Tibial nerve (tissue), 4 donors: ENCODE measurements around the gene FAM83B.

ENCODE experiments used
- CTCF ChIP-seq, 5 experiments: fragments of 200-600 bp in 3 of 5; fragments of 450-650 bp in 2 of 5; sonication (generic) in 3 of 5; IDR thresholded peaks; one replicate each; pipeline ENCODE4 v1.5.1; 2016 to 2019; ENCODE audit warnings: antibody characterized with exemption in 5 of 5, mild to moderate bottlenecking in 3 of 5, moderate library complexity in 2 of 5
- EP300 ChIP-seq, 2 donors: sonication (generic); formaldehyde crosslinking; IDR thresholded peaks; one replicate each; pipeline ENCODE4 v1.6.1; 2017; ENCODE audit warnings: antibody characterized with exemption in 2 of 2, mild to moderate bottlenecking in 1 of 2
- POLR2A ChIP-seq, 2 donors: fragments of 450-650 bp; IDR thresholded peaks; one replicate each; pipeline ENCODE4 v1.6.1; 2017; ENCODE audit warnings: antibody characterized with exemption in 2 of 2, mild to moderate bottlenecking in 2 of 2, moderate library complexity in 2 of 2

GRCh38 chr6:54957698-54958097 lies 111.1 kb downstream of the FAM83B start:
- no peak for TF ChIP-seq CTCF (IDR thresholded peaks at IDR 0.05)
- no peak for TF ChIP-seq EP300 (IDR thresholded peaks at IDR 0.05)
- no peak for TF ChIP-seq POLR2A (IDR thresholded peaks at IDR 0.05)
